HepG2 (cell line): ENCODE results near the gene EIF2S2. TPM values are rescaled to one million over a fixed set of nuclear protein-coding genes. Genes with fewer than 3 reads are reported as not detected.

Experiments
- ARID2 ChIP-seq: sonication (generic); formaldehyde crosslinking; IDR thresholded peaks from 2 replicates; pipeline ENCODE4 v1.8.1; 2022; ENCODE audit warnings: mild to moderate bottlenecking, missing genetic modification reagents, borderline replicate concordance
- GTF2F1 ChIP-seq: fragments of 150-350 bp; IDR thresholded peaks from 2 replicates; pipeline ENCODE4 v1.6.1; 2014; ENCODE audit warnings: low read length
- GZF1 ChIP-seq: sonication (generic); formaldehyde crosslinking; IDR thresholded peaks from 2 replicates; pipeline ENCODE4 v1.5.1; 2020; ENCODE audit warnings: mild to moderate bottlenecking, missing genetic modification reagents
- KLF6 ChIP-seq: IDR thresholded peaks from 2 replicates; pipeline ENCODE4 v1.8.0; 2016; ENCODE audit warnings: missing biosample characterization, missing genetic modification reagents
- RBM39 ChIP-seq: fragments of 200-400 bp; formaldehyde crosslinking; IDR thresholded peaks from one replicate; pipeline ENCODE4 v1.6.1; 2018; ENCODE audit warnings: antibody characterized with exemption, mild to moderate bottlenecking, low read depth, low read length; ENCODE audit not compliant: poor library complexity, severe bottlenecking
- RFX1 ChIP-seq: fragments of 450-650 bp; IDR thresholded peaks from 2 replicates; pipeline ENCODE4 v1.6.1; 2017
- SUZ12 ChIP-seq: fragments of 150-350 bp; IDR thresholded peaks from 2 replicates; pipeline ENCODE4 v1.6.1; 2014; ENCODE audit warnings: low read depth, low read length
- ZBTB14 ChIP-seq: sonication (generic); formaldehyde crosslinking; IDR thresholded peaks from 2 replicates; pipeline ENCODE4 v1.4.0; 2020; ENCODE audit warnings: missing genetic modification reagents
- ZFP36L1 ChIP-seq: sonication (generic); formaldehyde crosslinking; IDR thresholded peaks from 2 replicates; pipeline ENCODE4 v1.8.0; 2022; ENCODE audit warnings: mild to moderate bottlenecking, missing genetic modification reagents, moderate library complexity
- ZNF773 ChIP-seq: sonication (generic); formaldehyde crosslinking; IDR thresholded peaks from 2 replicates; pipeline ENCODE4 v1.4.0; 2020; ENCODE audit warnings: missing genetic modification reagents, borderline replicate concordance
- ZNF83 ChIP-seq: sonication (generic); formaldehyde crosslinking; IDR thresholded peaks from 2 replicates; pipeline ENCODE4 v1.4.0; 2020; ENCODE audit warnings: missing genetic modification reagents, mild to moderate bottlenecking, borderline replicate concordance
- ZNF839 ChIP-seq: sonication (generic); formaldehyde crosslinking; IDR thresholded peaks from 2 replicates; pipeline ENCODE4 v1.4.0; 2020; ENCODE audit warnings: missing genetic modification reagents, mild to moderate bottlenecking, borderline replicate concordance
- ZXDC ChIP-seq: sonication (generic); formaldehyde crosslinking; IDR thresholded peaks from 2 replicates; pipeline ENCODE4 v1.5.0; 2020; ENCODE audit warnings: mild to moderate bottlenecking, missing genetic modification reagents
- polyA plus RNA-seq, 8 experiments: library from polyadenylated mRNA; depleted of rRNA in 3 of 8; stranded (reverse) in 7 of 8; unstranded in 1 of 8; fragments of >200 nt; fragmentation: Illumina TruSeq in 4 of 8; extraction: Trizol in 4 of 8; gene quantifications; 2 replicates each; pipeline versions ENCODE4 v1.2.1 to v1.2.3, GENCODE V29; 2011 to 2016; ENCODE audit warnings: low read depth in 4 of 8, missing spikeins in 1 of 8, mixed read lengths in 1 of 8; ENCODE audit not compliant: insufficient read depth in 1 of 8
- total RNA-seq, 5 experiments: library from RNA; depleted of rRNA; stranded (reverse); fragments of >200 nt; fragmentation: Illumina TruSeq; extraction: Trizol; gene quantifications; 2 replicates each; pipeline ENCODE4 v1.2.3, GENCODE V29; 2016; ENCODE audit warnings: low read depth in 1 of 5
- TF ChIP-seq, protein P1 (sequence below): sonication (generic); formaldehyde crosslinking; IDR thresholded peaks from 2 replicates; pipeline ENCODE4 v1.4.0; 2020; ENCODE audit warnings: mild to moderate bottlenecking, missing genetic modification reagents
- TF ChIP-seq, protein P2 (sequence below): sonication (generic); formaldehyde crosslinking; IDR thresholded peaks from 2 replicates; pipeline ENCODE4 v1.4.0; 2020; ENCODE audit warnings: missing genetic modification reagents, borderline replicate concordance
- TF ChIP-seq, protein P3 (sequence below): sonication (generic); formaldehyde crosslinking; IDR thresholded peaks from 2 replicates; pipeline ENCODE4 v1.4.0; 2020; ENCODE audit warnings: mild to moderate bottlenecking, missing genetic modification reagents

EIF2S2 gene
- total and polyA plus RNA-seq, 2 of the 13 experiments (the other 11 are each of a cell fraction or from before 2014, with no cell fraction given), result 126 to 213 TPM

DNA sequence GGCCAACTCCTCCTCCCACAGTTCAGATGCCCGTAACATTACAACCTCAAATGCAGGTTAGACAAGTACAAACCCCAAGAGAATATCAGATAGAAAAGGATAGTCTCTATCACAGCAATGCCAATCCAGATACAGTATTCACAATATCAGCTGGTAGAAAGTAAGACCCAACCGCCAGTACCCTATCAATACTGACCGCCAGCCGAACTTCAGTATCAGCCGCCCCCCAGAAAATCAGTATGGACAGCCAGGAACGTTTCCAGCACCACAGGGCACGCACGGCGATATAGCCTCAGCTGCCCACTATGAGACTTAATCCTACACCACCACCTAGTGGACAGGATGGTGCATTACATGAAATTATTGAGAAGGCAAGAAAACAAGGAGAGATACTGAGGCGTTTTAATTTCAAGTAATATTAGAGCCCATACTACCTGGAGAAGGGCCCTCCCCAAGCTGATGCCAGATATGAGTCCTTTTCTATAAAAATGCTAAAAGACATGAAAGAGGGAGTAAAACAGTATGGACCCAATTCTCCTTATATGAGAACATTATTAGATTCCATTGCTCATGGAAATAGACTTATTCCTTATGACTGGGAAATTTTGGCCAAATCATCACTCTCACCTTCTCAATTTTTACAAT lies 17.6 kb upstream of the EIF2S2 start (continued):
- TF ChIP-seq ZNF839 (no peak), KLF6 (CRISPR knock-in tag) (no peak), ZNF773 (CRISPR knock-in tag) (no peak), GZF1 (CRISPR knock-in tag) (no peak), ZNF83 (no peak), ZFP36L1 (CRISPR knock-in tag) (no peak), ARID2 (CRISPR knock-in tag) (no peak), RFX1 (no peak), RBM39 (no peak), ZBTB14 (no peak), GTF2F1 (no peak), SUZ12 (no peak), ZXDC (CRISPR knock-in tag) (no peak)
- TF ChIP-seq, protein P1, sequence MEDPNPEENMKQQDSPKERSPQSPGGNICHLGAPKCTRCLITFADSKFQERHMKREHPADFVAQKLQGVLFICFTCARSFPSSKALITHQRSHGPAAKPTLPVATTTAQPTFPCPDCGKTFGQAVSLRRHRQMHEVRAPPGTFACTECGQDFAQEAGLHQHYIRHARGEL, result no peak
- TF ChIP-seq, protein P2, sequence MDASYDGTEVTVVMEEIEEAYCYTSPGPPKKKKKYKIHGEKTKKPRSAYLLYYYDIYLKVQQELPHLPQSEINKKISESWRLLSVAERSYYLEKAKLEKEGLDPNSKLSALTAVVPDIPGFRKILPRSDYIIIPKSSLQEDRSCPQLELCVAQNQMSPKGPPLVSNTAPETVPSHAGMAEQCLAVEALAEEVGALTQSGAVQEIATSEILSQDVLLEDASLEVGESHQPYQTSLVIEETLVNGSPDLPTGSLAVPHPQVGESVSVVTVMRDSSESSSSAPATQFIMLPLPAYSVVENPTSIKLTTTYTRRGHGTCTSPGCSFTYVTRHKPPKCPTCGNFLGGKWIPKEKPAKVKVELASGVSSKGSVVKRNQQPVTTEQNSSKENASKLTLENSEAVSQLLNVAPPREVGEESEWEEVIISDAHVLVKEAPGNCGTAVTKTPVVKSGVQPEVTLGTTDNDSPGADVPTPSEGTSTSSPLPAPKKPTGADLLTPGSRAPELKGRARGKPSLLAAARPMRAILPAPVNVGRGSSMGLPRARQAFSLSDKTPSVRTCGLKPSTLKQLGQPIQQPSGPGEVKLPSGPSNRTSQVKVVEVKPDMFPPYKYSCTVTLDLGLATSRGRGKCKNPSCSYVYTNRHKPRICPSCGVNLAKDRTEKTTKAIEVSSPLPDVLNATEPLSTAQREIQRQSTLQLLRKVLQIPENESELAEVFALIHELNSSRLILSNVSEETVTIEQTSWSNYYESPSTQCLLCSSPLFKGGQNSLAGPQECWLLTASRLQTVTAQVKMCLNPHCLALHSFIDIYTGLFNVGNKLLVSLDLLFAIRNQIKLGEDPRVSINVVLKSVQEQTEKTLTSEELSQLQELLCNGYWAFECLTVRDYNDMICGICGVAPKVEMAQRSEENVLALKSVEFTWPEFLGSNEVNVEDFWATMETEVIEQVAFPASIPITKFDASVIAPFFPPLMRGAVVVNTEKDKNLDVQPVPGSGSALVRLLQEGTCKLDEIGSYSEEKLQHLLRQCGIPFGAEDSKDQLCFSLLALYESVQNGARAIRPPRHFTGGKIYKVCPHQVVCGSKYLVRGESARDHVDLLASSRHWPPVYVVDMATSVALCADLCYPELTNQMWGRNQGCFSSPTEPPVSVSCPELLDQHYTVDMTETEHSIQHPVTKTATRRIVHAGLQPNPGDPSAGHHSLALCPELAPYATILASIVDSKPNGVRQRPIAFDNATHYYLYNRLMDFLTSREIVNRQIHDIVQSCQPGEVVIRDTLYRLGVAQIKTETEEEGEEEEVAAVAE (CRISPR knock-in tag), result 0 out of 2 replicates have a peak, but pooled peaks have one; percentile 43
- TF ChIP-seq, protein P3, sequence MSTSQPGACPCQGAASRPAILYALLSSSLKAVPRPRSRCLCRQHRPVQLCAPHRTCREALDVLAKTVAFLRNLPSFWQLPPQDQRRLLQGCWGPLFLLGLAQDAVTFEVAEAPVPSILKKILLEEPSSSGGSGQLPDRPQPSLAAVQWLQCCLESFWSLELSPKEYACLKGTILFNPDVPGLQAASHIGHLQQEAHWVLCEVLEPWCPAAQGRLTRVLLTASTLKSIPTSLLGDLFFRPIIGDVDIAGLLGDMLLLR (CRISPR knock-in tag), result no peak
